Mesenchymal stem cell (in vitro differentiated cells and primary cell): Measurements from ENCODE around the gene SPTLC2.

ENCODE experiments used
- DNase-seq: peaks from one replicate; pipeline ENCODE4 v3.0.0-alpha.2; 2013
- H2AFZ ChIP-seq: one replicate; pipeline ENCODE4 v1.6.1; 2013; ENCODE audit warnings: low read depth, mild to moderate bottlenecking, control low read depth, inconsistent platforms, low read length, moderate library complexity
- H2AK5ac ChIP-seq: 2 replicates; pipeline ENCODE4 v1.6.1; 2013; ENCODE audit warnings: low read length, moderate library complexity, mild to moderate bottlenecking, inconsistent platforms; ENCODE audit not compliant: severe bottlenecking
- H2BK120ac ChIP-seq: one replicate; pipeline ENCODE4 v1.6.1; 2013; ENCODE audit warnings: low read depth, mild to moderate bottlenecking, inconsistent platforms, low read length, moderate library complexity
- H2BK12ac ChIP-seq, 2 experiments: one replicate each; pipeline ENCODE4 v1.6.1; 2013; ENCODE audit warnings: inconsistent platforms in 2 of 2, low read length in 2 of 2, mild to moderate bottlenecking in 2 of 2, moderate library complexity in 2 of 2, control low read depth in 1 of 2
- H2BK15ac ChIP-seq: one replicate; pipeline ENCODE4 v1.6.1; 2013; ENCODE audit warnings: mild to moderate bottlenecking, low read depth, inconsistent platforms; ENCODE audit not compliant: poor library complexity, severe bottlenecking
- H2BK5ac ChIP-seq: 2 replicates; pipeline ENCODE4 v1.6.1; 2013; ENCODE audit warnings: low read depth, mild to moderate bottlenecking, low read length, control low read depth, inconsistent platforms; ENCODE audit not compliant: poor library complexity, severe bottlenecking
- H3K14ac ChIP-seq, 2 experiments: one replicate each; pipeline ENCODE4 v1.6.1; 2013; ENCODE audit warnings: inconsistent platforms in 2 of 2, low read length in 2 of 2, control low read depth in 1 of 2, mild to moderate bottlenecking in 1 of 2, moderate library complexity in 1 of 2
- H3K18ac ChIP-seq, 2 experiments: one replicate each; pipeline ENCODE4 v1.6.1; 2013; ENCODE audit warnings: inconsistent platforms in 2 of 2, low read length in 2 of 2, control low read depth in 1 of 2, low read depth in 1 of 2, mild to moderate bottlenecking in 1 of 2
- H3K23ac ChIP-seq, 2 experiments: one replicate each; pipeline ENCODE4 v1.6.1; 2013; ENCODE audit warnings: inconsistent platforms in 2 of 2, low read length in 2 of 2, mild to moderate bottlenecking in 2 of 2, moderate library complexity in 2 of 2, control low read depth in 1 of 2
- H3K27ac ChIP-seq: 2 replicates; pipeline ENCODE4 v1.5.1; 2013; ENCODE audit warnings: mild to moderate bottlenecking, moderate library complexity, low read length, control low read depth, inconsistent platforms; ENCODE audit not compliant: poor library complexity, severe bottlenecking
- H3K27me3 ChIP-seq, 2 experiments: 2 replicates each; pipeline versions ENCODE4 v1.6.1 to v1.7.0; 2013; ENCODE audit warnings: low read length in 2 of 2, mild to moderate bottlenecking in 2 of 2, moderate library complexity in 2 of 2, control low read depth in 1 of 2, inconsistent platforms in 1 of 2; ENCODE audit not compliant: control insufficient read depth in 1 of 2, insufficient read depth in 1 of 2
- H3K36me3 ChIP-seq, 2 experiments: 2 replicates each; pipeline versions ENCODE4 v1.6.1 to v1.7.0; 2013; ENCODE audit warnings: low read length in 2 of 2, control low read depth in 1 of 2, inconsistent platforms in 1 of 2, low read depth in 1 of 2, mild to moderate bottlenecking in 1 of 2; ENCODE audit not compliant: insufficient read depth in 2 of 2, control insufficient read depth in 1 of 2
- H3K4ac ChIP-seq, 2 experiments: one replicate each; pipeline ENCODE4 v1.6.1; 2013; ENCODE audit warnings: inconsistent platforms in 2 of 2, low read length in 2 of 2, mild to moderate bottlenecking in 2 of 2, moderate library complexity in 2 of 2, control low read depth in 1 of 2, low read depth in 1 of 2
- H3K4me1 ChIP-seq: 2 replicates; pipeline ENCODE4 v1.6.1; 2013; ENCODE audit warnings: low read depth, low read length, control low read depth; ENCODE audit not compliant: control insufficient read depth, insufficient read depth
- H3K4me2 ChIP-seq: 2 replicates; pipeline ENCODE4 v1.6.1; 2013; ENCODE audit warnings: low read length, mild to moderate bottlenecking, inconsistent platforms; ENCODE audit not compliant: poor library complexity, severe bottlenecking
- H3K4me3 ChIP-seq, 2 experiments: 2 replicates each; pipeline versions ENCODE4 v1.5.1 to v1.7.0; 2013; ENCODE audit warnings: low read length in 2 of 2, mild to moderate bottlenecking in 2 of 2, control low read depth in 1 of 2, low read depth in 1 of 2; ENCODE audit not compliant: insufficient read depth in 1 of 2
- H3K79me1 ChIP-seq: replicated peaks from 2 replicates; pipeline ENCODE4 v1.6.1; 2013; ENCODE audit warnings: mild to moderate bottlenecking, control low read depth, low read length, inconsistent platforms; ENCODE audit not compliant: poor library complexity, severe bottlenecking
- H3K9ac ChIP-seq: 2 replicates; pipeline ENCODE4 v1.7.0; 2013; ENCODE audit warnings: mild to moderate bottlenecking, low read length, moderate library complexity
- H3K9me3 ChIP-seq: 2 replicates; pipeline ENCODE4 v1.7.0; 2013; ENCODE audit warnings: mild to moderate bottlenecking, low read length; ENCODE audit not compliant: control insufficient read depth
- H4K8ac ChIP-seq: one replicate; pipeline ENCODE4 v1.6.1; 2013; ENCODE audit warnings: inconsistent platforms, mild to moderate bottlenecking, low read length, moderate library complexity
- H4K91ac ChIP-seq: one replicate; pipeline ENCODE4 v1.6.1; 2013; ENCODE audit warnings: mild to moderate bottlenecking, low read length, inconsistent platforms
- WGBS: methylation state at CpG from one replicate; pipeline ENCODE4 v1.1.7; 2013; ENCODE audit warnings: mixed read lengths; 5-methylcytosine and 5-hydroxymethylcytosine counted together

Gene SPTLC2

GRCh38 chr14:77507762-77508161, 108.7 kb downstream of the SPTLC2 start:
- Histone ChIP-seq H3K23ac (no peak overlapping the region), H3K14ac (no peak overlapping the region), H3K27ac (peak overlapping the region; percentile 72), H2BK120ac (no peak overlapping the region), H3K4me2 (no peak overlapping the region), H3K4ac (no peak overlapping the region), H3K4me3 (no peak overlapping the region), H2AFZ (no peak overlapping the region), H3K9ac (no peak overlapping the region), H2BK12ac (no peak overlapping the region), H4K8ac (no peak overlapping the region), H3K36me3 (peaks cover 19 to 57% of the 10 kb centered on the region in 2 experiments), H2BK5ac (peak overlapping the region; percentile 81), H4K91ac (no peak overlapping the region), H3K79me1 (peaks cover 7% of the 10 kb centered on the region), H2BK15ac (no peak overlapping the region), H3K9me3 (no peaks in the 10 kb centered on the region), H3K4me1 (peaks cover 3% of the 10 kb centered on the region), H3K18ac (no peak overlapping the region), H2AK5ac (peak overlapping the region; percentile 90), H3K27me3 (no peaks in the 10 kb centered on the region)
- no peak for DNase-seq
- WGBS, result 97% methylated on average over 3 of the region's 3 CpGs

GRCh38 chr14:77505031-77505430, 111.4 kb downstream of the SPTLC2 start:
- Histone ChIP-seq H3K23ac (no peak overlapping the region), H3K9ac (no peak overlapping the region), H2BK120ac (no peak overlapping the region), H2BK15ac (no peak overlapping the region), H3K9me3 (no peaks in the 10 kb centered on the region), H2AFZ (no peak overlapping the region), H3K4me2 (no peak overlapping the region), H2BK5ac (no peak overlapping the region), H4K8ac (no peak overlapping the region), H3K4me3 (no peak overlapping the region), H2BK12ac (no peak overlapping the region), H3K4me1 (peaks cover 3% of the 10 kb centered on the region), H3K79me1 (peaks cover 7% of the 10 kb centered on the region), H2AK5ac (no peak overlapping the region), H3K18ac (no peak overlapping the region), H3K14ac (no peak overlapping the region), H4K91ac (no peak overlapping the region), H3K4ac (no peak overlapping the region), H3K27ac (no peak overlapping the region), H3K27me3 (peaks cover 4% of the 10 kb centered on the region in 2 experiments), H3K36me3 (peaks cover 9 to 32% of the 10 kb centered on the region in 2 experiments)
- WGBS, result 100% methylated on average over 3 of the region's 4 CpGs
- DNase-seq, result no peak

GRCh38 chr14:77503138-77503537, 113.3 kb downstream of the SPTLC2 start:
- Histone ChIP-seq H3K23ac (no peak overlapping the region), H3K9me3 (no peaks in the 10 kb centered on the region), H3K27me3 (peaks cover 16 to 20% of the 10 kb centered on the region in 2 experiments), H3K9ac (no peak overlapping the region), H3K4me1 (peaks cover 15% of the 10 kb centered on the region), H4K91ac (no peak overlapping the region), H2BK120ac (no peak overlapping the region), H3K14ac (no peak overlapping the region), H3K36me3 (peaks cover 9 to 18% of the 10 kb centered on the region in 2 experiments), H3K18ac (no peak overlapping the region), H2BK15ac (no peak overlapping the region), H2BK5ac (no peak overlapping the region), H3K4me2 (no peak overlapping the region), H2BK12ac (no peak overlapping the region), H3K79me1 (peaks cover 7% of the 10 kb centered on the region), H2AFZ (no peak overlapping the region), H2AK5ac (no peak overlapping the region), H3K4ac (no peak overlapping the region), H4K8ac (no peak overlapping the region), H3K4me3 (no peak overlapping the region), H3K27ac (no peak overlapping the region)
- no peak for DNase-seq
- 97% methylated on average over 3 of the region's 5 CpGs for WGBS

GRCh38 chr14:77502109-77502782, 114.2 kb downstream of the SPTLC2 start:
- no peak overlapping the region for H4K8ac ChIP-seq
- H2BK15ac ChIP-seq, result no peak overlapping the region
- peaks cover 7 to 14% of the 10 kb centered on the region in 2 experiments for H3K36me3 ChIP-seq
- H3K4ac ChIP-seq, result no peak overlapping the region
- H3K27ac ChIP-seq, result no peak overlapping the region
- no peak overlapping the region for H2AK5ac ChIP-seq
- H3K9ac ChIP-seq, result no peak overlapping the region
- no peak overlapping the region for H3K4me2 ChIP-seq
- H2BK5ac ChIP-seq, result no peak overlapping the region
- no peak overlapping the region for H4K91ac ChIP-seq
- H3K4me1 ChIP-seq, result peaks cover 15% of the 10 kb centered on the region
- H2AFZ ChIP-seq, result no peak overlapping the region
- WGBS, result 86% methylated on average over 10 of the region's 11 CpGs
- DNase-seq, result no peak
- no peak overlapping the region for H2BK120ac ChIP-seq
- no peak overlapping the region for H2BK12ac ChIP-seq
- H3K79me1 ChIP-seq, result peaks cover 7% of the 10 kb centered on the region
- H3K14ac ChIP-seq, result no peak overlapping the region
- H3K23ac ChIP-seq, result no peak overlapping the region
- H3K18ac ChIP-seq, result no peak overlapping the region
- no peaks in the 10 kb centered on the region for H3K9me3 ChIP-seq
- H3K27me3 ChIP-seq, result peaks cover 21 to 25% of the 10 kb centered on the region in 2 experiments
- no peak overlapping the region for H3K4me3 ChIP-seq
